Myocyte (in vitro differentiated cells): Measurements from ENCODE around the gene OCIAD2. TPM values are rescaled to one million over a fixed set of nuclear protein-coding genes. Genes with fewer than 3 reads are reported as not detected.
"Not testable (repeated sequence)": the region's sequence is repeated elsewhere in the genome, so short reads cannot be mapped to it uniquely, and the experiment has no call there.

Source experiments
- DNase-seq: peaks from one replicate; pipeline ENCODE4 v3.0.0-alpha.2; 2012; ENCODE audit warnings: low read depth
- polyA plus RNA-seq: library from polyadenylated mRNA; unstranded; fragments of >200 nt; gene quantifications from one replicate; pipeline ENCODE4 v1.2.1, GENCODE V29; 2012; ENCODE audit warnings: missing spikeins
- total RNA-seq: library from RNA; depleted of rRNA; stranded (reverse); fragments of >200 nt; gene quantifications from 2 replicates; pipeline ENCODE4 v1.2.3, GENCODE V29; 2014

OCIAD2 gene, protein sequence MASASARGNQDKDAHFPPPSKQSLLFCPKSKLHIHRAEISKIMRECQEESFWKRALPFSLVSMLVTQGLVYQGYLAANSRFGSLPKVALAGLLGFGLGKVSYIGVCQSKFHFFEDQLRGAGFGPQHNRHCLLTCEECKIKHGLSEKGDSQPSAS
- 10.1 and 12.5 TPM in 2 replicates for total RNA-seq
- polyA plus RNA-seq: 28.1 TPM

DNA sequence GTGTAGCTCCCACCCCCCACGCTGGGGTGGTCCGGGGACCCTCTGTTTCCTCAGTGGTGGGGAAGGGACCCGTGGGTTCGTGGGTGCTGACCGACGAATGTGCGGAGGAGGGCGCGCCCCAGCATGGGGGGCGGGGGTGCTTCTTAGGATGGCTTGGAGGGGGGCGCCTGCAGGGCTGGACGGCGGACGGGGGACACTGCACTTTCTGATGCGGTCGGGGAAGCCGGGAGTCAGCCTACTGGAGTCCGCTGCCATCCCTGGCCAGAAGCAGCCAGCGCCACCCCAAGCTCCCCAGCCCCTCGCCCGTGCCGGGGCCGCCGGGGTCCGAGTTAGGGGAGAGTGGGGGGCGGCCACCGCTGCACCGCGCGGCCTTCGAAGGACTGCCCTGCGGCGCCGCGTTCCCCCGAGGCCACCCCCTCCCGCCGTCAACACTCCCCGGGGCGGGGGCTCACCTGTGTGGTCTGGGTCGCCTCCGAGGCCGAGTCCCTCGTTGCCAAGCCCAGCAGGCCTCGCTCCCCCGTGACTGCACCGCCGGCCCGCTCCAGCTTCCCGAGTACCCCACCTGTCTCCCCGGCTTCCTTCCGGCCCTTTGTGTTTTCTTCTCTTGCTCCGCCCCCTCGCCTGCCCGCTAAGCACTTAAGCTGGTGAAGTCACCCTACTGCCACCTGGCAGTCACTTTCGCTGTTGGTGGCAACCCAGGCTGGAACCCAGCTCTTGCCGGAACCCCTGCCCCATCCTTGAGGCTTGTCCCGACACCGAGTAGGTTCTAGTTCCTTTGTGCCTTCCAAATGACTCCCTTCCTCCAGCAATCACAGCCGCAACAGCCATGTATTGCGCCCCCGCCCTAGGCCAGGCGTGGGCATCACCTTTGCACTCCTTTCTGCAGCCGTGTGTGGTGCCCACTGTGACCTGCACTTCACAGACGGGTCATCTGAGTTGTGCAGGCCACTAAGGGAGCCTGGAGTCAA is at the start of gene OCIAD2:
Gene OCIAD2, minus strand, starts transcription at position 569 of the 968 bp plus-strand sequence. CDS start 2,225 bp downstream, outside the sequence.
- peak; percentile 69 for DNase-seq

- DNase-seq: no peak
These were observed 47.7 kb upstream of the OCIAD2 start for GRCh38 chr4:48954314-48954713.

- peak; percentile 38 for DNase-seq
These were observed 43.1 kb upstream of the OCIAD2 start for GRCh38 chr4:48949518-48950219.

DNA sequence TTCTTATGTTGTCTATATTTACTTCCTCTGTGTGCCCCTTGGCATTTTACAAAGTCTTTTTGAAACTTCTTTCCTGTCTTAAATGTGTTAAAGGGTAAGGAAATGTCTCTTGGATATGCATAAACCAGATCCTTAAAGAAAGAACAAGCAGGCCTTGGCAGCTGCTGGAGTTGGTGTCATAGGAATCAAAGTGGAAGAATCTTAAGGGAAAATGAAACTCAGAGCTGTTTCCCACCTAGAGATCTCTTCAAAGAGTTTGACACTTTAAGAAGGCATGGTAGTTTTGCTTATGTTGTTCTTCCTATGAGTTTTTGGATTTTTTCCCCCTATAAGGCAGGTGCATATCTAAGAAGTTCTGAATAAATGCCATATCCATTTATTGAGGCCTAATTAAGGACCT is 42.5 kb upstream of the OCIAD2 start:
- no peak for DNase-seq

DNA sequence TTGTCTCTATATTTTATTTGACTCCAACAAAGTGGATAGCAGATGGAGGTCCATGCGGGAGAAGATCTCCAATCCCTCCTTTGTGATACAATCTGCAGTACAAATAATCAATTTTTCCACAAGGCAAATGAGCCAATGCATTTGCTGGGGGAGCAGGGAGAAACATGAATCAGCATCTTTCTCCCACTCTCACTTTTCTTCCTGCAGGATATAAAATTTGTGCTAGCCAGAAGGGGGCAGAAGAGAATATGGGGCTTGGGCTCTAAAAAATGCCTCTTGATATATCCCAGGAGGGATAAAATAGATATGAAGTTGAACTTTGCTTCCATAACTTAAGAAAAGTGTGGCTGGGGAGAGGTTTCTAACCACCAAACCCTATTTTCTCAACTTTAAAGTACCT is 41.2 kb upstream of the OCIAD2 start:
- no peak for DNase-seq

DNA sequence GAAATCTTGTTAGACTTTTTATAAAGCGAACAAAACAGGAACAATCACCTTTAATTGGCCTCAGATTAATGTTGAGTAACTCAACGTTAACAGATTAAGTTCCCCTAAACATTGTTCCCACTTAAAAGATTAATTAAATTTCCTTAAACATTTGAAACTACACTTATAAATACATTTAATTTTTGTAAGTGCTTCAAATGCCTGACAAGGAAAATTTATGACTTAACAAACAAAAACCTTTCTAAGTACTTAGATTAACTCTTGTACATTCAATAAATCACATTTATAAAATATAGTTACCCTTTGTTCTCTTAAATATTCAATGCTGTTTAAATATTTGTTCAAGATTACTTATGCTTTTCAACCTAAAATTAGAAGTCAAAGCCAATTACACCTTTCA is 39.4 kb upstream of the OCIAD2 start:
- DNase-seq: no peak

DNA sequence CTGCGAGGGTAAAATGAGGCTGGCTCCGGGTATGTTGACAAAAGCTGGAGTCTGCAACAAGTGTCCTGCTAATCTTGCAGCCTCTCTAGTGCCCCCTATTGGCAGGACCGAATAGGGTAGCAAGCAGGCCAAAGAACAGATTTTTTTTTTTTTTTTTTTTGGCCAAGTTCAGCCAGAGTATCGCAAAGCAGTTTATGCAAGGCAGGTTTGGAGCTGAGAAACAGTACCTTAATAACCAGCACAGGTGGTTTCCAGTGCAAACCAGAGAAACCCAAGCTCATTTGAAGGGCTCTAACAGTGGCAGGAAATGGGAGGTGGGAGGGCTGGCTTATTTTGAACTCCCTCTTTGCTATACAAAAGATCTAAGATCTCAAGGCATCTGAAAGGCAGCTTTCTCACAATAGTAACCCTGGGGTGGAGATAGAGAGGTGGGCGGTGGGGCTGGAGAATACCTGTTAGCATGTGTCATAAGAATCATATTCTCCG is 38.2 kb upstream of the OCIAD2 start:
- no peak for DNase-seq

DNA sequence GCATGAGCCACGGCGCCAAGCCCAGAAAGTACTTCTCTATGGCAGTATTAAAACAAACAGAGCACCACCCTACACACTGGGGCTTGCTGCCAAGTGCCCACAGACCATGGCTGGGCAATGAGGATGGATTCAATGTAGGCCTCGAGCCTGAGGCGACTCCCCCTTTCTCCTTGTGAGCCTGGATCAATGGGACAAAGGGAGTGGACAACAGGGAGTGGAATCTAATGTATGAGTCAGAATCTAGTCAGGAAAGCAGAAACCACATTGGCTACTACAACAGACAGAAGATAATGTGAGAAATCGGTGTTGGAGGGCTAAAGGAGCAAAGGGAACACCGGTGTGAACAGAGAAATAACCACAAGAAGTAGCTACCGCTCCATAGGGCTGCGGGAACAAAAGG is 37.7 kb upstream of the OCIAD2 start:
- no peak for DNase-seq

GRCh38 chr4:48943387-48943786 is 36.8 kb upstream of the OCIAD2 start:
- no peak for DNase-seq

DNA sequence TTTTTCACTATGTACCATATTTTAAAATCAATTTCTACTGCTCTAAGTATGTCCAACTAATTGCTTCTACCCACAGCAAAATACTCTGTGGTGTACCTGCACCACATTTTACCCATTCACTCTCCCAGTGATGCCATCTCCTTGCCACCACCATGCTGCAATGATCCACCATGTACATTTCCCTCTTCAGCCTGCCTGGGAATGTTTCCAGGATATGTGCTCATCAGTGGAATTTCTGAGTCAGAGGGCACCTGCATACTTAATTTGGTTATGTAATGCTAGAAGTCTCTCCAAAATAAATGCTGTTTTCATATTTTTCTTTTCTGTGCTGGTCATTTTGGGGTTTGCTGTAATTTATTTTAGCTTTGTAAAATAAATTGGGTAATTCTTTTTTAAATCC is 33.2 kb upstream of the OCIAD2 start:
- DNase-seq: peak; percentile 69

DNA sequence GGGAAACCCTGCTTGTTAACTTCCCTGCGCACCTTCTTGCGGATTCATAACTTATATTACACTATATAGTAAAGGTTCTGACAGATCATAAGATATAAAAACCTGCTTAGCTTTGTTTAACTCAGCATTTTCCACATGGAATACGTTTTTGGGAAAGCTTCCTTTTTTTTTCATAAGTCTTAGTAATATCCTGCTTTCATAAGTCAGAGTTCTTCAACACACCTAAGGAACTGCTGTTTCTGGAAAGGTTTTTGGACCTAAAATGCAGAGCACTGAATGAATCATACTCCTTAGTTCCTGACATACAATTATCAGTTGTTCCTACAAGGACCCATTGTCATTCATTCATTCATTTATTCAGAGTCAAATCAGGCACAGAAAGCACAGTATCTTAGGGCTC is 32.3 kb upstream of the OCIAD2 start:
- DNase-seq: no peak

- DNase-seq: no peak
These were observed 30.5 kb upstream of the OCIAD2 start for GRCh38 chr4:48937033-48937432.

DNA sequence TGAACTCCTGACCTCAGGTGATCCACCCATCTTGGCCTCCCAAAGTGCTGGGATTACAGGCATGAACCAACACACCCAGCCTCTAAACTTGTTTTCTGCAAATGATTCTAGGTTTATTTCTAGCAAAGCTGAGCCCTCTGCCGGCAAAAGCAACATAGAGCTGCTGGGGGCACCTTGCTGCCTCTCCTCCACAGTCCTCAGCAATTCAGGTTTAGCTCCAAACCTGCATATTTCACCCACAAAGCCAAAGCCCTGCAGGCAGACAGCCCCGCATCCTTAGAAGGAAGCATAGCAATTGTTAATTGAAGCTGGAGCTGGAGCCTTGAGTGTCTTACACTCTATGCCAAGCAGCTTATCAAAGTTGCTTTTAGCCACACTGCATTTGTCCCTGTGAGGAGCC is 24.9 kb upstream of the OCIAD2 start:
- no peak for DNase-seq

DNA sequence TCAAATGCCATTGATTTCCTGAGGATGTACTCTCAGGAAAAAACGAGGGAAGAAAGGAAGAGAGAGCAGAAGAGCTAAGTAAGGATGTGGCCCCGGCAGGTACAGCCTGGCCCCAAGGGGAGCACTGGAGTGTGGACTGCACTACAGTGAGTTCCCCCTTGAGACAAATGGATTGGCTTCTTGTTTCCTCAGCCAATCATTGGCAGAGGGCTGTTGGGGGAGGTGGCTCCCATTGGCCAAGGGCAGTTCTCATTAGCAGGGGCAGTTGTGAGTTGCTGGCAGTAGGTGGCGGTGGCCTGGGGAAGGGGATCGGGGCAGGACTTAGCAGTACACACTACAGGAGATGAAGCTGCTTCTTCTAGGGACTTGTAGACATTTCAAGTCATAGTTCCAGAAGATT is 24.1 kb upstream of the OCIAD2 start:
- no peak for DNase-seq

- DNase-seq: no peak
These were observed 17.8 kb upstream of the OCIAD2 start for GRCh38 chr4:48924416-48924815.

DNA sequence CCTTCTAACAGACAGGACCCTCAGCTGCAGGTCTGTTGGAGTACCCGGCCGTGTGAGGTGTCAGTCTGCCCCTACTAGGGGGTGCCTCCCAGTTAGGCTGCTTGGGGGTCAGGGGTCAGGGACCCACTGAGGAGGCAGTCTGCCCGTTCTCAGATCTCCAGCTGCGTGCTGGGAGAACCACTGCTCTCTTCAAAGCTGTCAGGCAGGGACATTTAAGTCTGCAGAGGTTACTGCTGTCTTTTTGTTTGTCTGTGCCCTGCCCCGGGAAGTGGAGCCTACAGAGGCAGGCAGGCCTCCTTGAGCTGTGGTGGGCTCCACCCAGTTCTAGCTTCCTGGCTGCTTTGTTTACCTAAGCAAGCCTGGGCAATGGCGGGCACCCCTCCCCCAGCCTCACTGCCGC is 16.5 kb upstream of the OCIAD2 start:
- not testable (repeated sequence) for DNase-seq

- DNase-seq: no peak
These were observed 7.7 kb upstream of the OCIAD2 start for GRCh38 chr4:48914311-48914710.

DNA sequence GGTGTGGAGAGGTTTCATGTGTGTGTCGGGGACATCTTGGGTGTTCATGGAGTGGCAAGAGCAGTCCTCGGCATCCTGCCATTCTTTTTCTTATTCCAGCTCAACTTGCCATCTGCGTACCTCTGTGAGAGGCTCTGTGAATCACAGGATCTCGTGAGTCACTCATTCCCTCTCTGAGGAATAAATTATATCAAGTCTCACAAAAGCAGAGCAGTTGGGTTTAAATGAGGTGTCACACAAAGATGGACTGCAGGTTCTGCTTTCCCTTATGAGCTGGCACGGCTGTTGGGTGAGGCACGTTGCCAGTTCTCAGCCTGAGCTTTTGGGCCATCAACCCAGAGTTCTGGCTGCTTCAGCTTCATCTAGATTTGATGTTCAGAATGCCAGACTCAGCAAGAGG is 6.8 kb upstream of the OCIAD2 start:
- peak; percentile 71 for DNase-seq

- no peak for DNase-seq
These were observed 5.8 kb upstream of the OCIAD2 start for GRCh38 chr4:48912349-48912748.

- no peak for DNase-seq
These were observed 3.9 kb upstream of the OCIAD2 start for GRCh38 chr4:48910511-48910910.

GRCh38 chr4:48909697-48910096 is 3.1 kb upstream of the OCIAD2 start:
- peak; percentile 88 for DNase-seq

DNA sequence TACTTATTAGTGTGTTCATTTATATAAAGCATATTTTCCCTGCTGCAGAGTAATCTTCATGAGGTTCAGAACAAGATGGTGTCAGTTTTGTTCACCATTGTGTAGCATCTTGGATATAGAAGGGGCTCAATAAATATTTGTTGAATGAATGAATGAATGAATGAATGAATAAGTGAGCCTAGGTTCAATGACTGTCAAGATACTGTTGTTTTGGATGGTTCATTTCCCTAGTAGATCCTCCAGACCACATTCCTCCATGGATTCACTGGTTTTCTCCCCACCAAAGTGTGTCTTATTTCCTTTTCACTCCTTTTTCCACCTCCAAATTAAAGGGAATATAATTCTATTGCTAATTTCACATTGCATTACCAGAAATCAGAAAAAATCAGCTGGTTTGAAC is 2.1 kb upstream of the OCIAD2 start:
- no peak for DNase-seq
